GM21529 (cell line): ENCODE measurements around the gene NFIB.
A peak's percentile ranks its signal among the peaks of the same experiment; 100 is the strongest.

Source experiments
- ATAC-seq: cut with Tn5 transposase; IDR thresholded peaks from one replicate; pipeline ENCODE4 v1.9.1; 2021; ENCODE audit not compliant: unreplicated experiment

The NFIB gene

DNA sequence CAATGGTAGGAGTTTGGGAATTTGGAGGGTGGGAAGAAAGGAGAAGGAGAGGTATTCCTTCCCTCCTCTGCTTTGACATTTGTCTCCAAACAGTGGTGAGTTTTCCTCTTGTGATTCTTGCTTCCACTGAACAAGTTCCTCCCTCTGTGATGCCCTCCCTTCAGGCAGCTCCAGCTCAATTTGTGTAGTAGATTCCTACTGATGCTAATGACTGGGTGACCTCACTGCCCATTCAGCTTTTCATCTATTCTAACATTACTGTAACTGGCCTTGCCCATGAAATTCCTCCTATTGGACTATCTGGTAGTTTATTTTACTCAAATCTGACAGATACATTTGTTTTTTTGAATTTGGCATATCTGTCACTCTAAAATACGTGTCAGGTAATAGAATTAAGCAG lies 121.4 kb downstream of the NFIB start:
- no peak for ATAC-seq

DNA sequence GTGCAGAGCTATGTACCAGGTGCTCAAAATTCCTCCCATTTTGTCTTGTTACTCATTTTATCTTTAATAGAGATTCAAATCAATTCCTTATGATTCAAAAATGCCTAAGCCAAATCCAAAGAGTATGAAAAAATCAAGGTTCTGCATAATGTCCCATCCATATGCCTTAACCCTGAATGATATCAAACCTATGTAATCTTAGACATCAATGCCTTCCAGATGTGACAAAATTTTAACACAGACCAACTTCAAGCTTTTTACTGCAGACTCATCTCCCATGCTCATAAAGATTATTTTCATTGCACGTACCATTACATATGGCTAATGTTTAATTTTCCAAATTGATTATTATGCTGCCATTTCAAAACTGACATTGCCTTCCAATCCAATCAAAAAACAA lies 122.4 kb downstream of the NFIB start:
- ATAC-seq: no peak

DNA sequence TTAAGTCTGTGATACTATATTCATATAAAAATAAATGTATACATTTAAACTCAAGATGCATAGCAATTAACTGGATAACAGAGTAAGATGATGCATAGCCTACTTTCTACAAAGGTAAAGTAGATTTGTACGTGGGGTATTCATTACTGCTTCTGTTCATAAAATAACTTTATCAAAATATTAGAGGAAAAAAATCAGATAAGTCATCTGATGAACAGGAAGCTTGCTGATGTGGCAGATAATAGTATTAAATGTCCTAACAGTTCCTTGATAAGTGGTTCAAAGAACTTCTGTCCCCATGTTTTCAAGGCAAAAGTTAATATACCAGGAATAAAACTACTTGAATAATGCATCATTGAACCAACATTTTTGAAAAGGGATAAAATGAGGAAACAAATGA lies 123.7 kb downstream of the NFIB start:
- ATAC-seq: no peak

DNA sequence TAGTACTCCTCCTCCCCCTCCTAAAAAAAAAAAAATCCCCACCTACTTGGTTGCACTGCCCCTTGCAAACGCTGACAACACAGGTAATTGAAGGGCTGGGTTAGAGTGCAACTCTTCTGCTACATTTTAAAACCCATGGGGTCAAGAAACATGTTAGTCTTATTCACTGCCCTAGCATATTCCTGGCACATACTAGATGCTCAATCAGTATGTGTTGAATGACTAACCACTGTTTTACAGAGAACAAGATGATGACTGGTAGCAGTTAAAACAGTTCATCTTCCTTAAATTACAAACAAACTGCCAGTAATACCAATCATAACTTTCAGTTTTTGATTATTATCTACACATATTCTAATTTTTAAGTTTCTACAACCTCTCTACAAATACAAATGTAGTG lies 124.4 kb downstream of the NFIB start:
- ATAC-seq: no peak

DNA sequence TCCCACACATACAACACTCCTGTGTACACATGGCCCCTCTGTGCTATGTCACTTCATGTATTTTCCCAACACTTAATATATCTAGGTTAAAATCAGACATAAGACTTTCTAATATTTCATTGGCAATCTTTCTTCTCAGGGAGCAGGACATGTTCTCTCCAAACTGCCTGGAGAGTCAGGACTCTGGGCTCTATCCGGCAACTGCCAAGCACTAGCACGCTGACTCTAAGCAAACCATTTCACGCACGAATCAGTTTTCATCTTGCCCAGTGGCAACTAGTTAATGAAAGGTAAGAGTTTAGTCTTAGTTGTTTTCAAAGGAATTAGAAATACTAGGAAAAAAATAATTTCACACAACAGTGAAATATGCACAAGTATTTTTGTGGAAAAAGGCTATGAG lies 124.8 kb downstream of the NFIB start:
- ATAC-seq: no peak

DNA sequence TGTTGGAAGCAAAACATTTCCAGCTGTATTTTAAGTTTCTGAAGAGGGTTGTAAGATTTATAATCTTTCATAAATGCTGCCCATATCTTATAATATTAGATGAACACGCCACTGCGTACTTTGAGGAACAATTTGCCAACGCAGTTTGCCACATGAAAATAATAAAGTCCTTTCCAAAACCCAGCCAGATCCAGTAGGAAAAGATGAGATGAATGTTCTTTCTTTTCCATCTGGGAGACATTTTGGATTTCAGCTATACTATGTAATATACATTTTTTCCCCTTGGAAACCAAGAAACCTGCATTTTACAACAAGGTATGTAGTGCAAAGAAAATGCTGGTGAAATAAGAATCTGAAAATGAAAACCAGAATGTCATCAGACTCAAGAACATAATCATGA lies 125.4 kb downstream of the NFIB start:
- ATAC-seq: no peak

DNA sequence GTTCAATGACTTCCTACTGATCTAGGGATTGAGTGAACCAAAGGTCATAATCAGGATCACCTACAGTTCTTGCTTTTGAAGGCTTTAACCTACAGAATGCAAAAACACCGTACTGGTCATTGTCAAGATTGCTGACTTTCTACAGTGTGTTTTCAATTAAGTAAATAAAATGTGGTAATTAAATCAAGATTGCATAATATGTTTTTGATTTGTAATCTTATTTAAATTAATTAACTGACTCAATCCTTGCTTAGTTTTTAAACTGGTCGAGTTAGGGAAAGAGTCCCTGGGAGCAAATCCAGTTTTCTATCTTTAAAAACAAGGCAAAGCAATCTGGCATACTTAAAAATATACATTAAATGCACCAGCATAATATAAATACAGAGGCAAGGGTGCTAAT lies 125.9 kb downstream of the NFIB start:
- no peak for ATAC-seq

DNA sequence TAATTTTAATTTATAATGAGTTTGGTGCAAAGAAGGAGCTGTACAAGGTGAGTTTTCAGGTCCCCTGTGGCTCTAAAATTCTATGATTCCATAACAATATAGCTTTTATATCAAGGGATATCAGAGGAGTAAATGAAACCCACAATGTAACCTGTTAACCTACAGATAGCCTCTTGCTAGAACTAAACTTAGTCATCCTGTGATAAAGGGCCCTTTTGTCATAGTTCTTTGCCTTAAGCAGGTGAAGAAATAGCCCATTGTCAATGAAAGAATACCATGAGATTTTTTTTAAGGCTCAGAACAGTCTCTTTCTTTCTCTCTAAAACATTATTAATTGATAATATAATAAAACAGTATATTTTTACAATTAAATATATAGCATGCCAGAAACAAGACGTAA lies 127.8 kb downstream of the NFIB start:
- no peak for ATAC-seq

DNA sequence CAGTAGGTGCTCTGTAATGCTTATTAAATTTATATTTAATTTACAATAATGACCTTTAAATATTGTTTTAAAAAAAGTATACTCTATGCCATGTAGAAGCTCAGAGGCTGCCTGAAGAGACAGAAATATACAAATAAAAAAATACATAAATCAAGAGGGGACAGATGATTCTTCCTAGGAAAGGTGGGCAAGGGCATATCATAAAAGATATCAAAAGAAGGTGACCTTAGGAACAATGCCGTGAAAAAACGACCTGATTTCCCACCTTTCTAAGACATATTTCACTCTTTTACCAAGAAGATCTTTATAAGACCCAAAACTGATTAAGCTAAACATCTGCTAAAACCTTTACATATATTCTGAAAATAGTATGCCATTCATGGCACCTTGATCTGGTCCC lies 128.9 kb downstream of the NFIB start:
- ATAC-seq: no peak

DNA sequence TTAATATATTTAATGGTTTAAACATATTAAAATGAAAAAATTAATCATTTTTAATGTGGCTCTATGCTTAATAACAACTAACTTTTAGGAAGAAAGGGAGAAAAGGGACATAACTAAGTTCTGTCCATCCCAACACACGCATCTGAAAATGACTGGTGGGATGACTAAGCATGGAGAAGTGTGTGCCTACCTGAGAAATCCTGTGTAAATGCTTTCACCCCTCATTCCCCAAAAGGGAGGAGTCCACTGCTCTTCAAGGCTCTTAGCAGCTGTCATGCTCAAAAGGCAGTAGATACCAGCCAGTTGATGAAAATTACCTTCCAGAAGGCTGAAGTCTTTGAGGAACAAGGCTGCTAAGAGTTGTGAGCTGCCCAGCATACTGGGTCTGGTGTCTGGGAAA lies 130.9 kb downstream of the NFIB start:
- no peak for ATAC-seq

DNA sequence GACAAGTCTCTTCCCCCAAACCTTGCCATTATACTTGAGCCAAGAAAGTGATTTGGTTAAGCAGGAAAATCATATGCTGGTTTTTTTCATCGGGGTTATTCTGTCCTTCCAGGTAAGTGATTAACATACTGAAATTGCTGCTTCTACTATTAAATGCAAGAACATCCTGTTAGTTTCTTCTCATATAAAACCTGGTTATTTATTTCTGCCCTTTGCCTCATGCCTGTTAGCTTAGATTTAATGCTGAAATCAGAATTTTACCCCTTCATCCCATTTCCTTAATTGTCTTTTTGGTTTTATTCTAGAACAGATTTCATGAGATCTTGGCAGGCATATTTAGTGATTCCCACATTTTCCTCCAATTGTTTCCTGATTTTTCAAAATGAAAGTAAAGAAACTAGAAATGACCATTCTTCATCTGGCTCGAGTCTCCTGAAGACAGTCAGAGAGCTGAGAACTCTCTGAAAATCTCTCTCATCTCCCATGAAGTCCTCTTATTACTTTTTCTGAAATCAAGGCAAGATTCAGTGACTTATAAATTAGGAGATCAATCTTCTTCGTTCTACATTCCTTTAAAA lies 132.9 kb downstream of the NFIB start:
- no peak for ATAC-seq

DNA sequence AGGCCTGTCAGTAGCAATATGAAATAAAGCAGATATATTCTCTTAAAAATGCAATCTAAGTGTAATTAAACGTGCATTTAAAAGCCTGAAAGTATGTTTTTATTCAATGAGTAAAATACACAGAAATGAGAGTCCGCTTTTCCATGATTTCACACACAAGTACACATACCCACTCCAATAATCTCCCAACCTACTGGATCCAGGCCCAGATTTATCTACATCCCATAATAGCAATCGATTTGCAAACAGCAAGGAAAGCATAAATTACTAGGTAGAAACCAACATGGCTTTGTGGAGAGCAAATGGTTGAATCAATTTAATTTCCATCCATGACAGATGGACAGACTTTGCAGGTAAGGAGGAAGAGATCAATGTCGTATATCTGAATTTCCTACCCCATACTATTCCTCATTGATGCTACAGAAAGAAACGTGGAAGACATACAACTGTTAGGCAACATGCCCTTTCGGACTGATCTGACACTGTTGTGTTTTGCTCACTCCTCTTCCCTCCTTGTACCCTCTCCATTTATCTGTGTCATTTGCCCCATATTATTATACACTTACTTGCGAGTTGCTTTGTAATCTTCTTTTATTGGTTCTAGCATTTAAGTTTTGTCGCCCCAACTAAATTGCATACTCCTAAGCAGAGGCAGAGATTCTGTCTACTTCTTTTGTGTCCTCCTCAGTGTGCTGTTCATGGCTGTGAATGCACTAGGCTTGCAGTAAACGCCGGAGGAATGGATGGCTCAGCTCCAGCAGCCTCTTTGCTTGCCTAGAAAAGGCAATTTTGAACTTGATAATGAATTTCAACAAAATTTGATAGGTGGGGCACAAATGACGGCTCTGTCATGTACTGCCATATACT lies 133.6 kb downstream of the NFIB start:
- no peak for ATAC-seq

DNA sequence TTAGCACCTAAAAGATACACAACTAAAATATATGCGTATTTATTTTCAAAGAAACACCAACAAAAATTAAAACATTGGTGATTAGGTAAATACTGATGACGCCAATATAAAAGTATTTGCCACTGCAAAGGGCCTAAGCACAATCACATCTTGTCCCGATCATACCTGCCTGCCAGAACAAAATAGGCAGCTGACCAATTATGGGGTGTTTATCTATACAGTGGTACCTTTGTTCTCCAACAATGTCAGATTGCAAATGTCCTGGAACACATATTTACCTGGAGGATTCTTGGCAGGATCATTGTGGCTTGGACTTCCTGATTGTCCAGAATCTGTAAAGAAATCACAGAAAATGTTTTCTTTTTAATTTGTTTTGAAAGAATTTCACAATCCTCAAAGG lies 134.5 kb downstream of the NFIB start:
- ATAC-seq: no peak

DNA sequence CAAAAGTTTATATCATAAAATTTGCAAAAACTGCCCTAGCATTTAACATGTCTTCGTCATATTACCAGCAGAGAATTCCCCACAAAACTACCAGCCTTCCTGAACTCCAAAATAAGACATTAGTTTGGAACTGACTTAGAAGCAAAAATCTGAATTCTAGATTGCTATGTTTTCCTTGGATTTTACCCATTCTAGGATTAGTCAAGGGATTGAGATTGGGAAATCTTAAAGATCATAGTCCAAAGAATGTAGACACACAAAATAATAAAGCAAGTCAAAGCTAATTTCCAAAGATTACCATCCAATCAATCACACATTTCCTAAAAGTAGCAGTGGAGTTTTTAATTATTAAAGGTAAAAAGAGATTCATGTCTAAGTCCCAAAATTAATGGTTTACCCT lies 138.2 kb downstream of the NFIB start:
- no peak for ATAC-seq

DNA sequence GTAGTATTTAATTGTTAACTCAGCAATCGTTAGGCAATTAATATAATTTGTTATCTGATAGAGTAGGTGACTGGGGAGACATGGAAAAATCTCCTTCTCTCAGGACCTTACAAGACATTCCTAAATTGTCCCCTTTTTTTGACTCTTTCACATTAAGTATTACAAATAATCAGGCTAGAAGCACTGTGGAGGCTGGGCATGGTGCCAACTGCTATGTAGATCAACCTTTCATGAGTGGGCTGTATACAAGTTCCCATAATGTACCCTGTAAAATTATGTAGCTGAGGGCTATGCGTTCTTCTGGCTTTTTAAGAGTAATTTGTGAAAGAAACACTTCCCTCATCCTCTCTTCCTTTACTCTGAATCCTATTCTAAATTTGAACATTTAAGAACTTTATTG lies 140.2 kb downstream of the NFIB start:
- no peak for ATAC-seq

DNA sequence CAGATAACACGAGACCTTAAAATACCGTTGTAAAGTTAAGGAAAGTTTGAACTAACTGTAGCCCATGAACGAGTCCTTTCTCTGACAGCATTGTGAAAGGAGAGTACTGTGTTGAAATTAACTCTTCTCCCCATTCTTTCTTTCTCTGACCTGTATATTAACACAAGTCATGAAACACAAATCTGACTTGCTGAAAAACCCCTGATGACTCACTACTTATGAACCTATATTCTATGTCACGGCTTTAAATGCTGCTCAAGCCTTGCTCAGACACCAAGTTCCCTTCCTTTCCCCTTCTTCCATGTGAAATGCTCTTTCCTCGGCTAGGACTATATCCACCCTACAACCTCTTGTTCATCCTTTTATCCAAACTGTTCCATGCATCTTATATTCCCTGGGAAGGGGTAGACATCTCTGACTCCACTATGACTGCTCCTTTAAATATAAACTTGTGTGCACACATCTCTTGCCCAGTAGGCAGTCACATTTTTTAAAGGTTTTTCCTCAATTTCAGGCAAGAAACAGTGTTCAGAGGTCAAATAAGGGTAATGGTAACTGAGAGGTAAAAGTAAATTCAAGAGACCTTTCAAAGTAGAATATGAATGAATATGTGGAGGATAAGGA lies 142.9 kb downstream of the NFIB start:
- peak; percentile 77 for ATAC-seq

DNA sequence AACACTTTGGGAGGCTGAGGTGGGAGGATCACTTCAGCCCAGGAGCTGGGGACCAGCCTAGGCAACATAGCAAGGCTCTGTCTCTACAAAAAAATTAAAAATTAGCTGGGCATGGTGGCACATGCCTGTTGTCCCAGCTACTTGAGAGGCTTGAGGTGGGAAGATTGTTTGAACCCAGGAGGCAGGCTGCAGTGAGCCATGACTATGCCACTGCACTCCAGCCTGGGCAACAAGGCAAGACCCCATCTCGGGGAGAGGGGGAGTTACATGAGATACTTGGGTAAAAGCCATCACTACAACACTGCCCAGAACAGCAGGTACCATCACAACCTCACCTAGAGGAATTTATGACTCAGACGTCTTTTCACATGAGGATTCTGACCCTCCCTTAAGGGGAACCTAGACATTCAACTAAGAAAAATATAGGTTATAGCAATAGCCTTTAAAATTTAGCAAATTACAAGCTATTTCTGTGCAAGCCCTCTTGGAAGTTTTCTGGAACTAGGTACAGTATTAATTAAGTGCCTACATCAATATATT lies 143.5 kb downstream of the NFIB start:
- peak; percentile 30 for ATAC-seq

DNA sequence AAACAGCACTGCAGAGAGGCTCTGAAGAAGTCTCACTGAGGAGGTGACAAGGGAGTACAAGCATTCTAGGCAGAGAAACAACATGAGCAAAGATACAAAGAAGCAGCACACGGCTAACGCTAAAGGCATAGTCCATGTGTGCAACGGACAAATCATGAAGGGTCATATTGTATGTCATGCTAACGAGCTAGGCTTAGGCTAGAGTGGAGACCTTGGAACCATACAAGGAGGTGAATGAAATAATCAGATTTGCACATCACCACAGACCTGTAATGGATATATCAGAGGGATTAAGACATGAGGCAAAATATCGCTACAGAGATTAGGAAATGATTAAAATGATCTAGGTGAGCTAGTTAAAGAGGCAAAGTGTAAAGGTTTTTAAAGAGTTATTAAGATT lies 145.6 kb downstream of the NFIB start:
- no peak for ATAC-seq

DNA sequence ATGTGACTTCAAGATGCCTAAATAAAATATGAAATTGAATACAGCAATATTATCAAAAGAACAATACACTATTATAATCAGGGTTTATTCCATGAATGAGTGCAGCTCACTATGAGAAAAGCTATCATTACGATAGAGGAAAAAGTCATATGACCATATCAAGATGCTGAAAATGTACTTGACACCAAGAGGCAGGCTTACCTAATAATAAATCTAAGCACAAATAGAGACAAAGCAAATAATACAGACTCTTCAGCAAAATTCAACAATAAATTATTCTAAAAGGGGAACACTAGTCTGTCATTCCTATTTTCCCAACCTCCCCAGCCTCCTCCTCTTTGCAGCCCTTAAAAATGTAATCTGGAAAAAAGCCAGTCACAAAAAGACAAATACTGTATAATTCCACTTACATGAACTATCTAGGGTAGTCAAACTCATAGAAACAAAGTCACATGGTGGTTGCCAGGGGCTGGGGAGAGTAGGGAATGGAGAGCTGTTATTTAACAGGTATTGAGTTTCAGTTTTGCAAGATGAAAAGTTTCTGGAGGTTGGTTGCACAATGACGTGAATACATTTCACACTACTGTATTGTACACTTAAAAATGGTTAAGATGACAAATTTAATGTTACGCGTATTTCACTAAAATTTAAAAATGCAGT lies 148.4 kb downstream of the NFIB start:
- no peak for ATAC-seq

DNA sequence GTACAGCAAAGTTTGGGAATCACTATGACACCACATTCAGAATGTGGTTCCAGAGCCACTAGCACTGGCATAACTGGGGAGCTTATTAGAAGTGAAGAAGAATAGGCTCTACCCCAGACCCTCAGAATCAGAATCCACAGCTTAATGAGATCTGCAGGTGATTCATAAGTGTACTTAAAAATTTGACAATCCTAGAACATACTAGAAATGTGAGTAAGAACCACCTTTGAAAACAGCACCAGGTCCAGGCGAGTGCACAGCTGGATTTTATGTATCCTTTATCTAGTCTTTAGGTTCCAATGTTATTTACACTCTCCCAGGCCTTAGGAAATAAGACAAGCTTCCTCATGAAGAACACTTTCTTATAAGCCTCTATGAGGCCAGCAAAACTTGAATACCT lies 149.0 kb downstream of the NFIB start:
- no peak for ATAC-seq

DNA sequence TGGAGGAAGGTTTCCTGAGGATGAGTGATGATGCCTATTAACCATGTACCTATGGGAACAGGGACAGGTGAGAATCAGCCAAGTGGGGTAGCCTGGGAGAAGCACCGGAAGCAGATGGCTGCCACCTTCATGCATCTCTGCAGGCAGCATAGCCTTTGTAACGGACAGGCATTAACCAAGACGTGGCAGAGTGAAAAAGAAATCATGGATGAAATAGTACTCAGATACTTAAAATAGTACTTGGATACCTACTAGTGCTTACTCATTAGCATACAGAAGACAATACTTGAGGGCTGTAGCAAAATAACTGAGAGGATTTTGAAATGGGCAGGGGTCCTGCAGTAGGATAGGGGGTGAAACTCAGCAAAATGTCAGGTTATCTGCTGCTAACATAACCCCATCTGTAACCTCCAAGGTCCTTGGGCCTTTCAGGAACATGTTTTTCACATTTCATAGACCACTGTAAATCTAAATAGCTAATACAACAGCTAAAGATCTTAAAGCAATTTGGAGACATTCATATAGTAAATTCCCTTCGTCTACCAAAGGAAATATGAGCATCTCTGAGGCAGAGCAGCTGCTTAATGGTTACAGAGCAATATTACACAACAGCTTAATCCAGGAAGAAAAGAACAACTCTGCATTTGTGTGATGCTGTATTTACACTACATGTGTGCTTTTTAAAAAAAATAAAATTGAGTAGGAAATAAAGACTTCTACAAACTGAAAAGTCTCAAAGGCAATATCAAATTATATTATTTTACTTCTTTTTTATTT lies 154.3 kb downstream of the NFIB start:
- no peak for ATAC-seq
